Measurements from ENCODE around the gene MEN1.
A peak's percentile ranks its signal among the peaks of the same experiment; 100 is the strongest.

Gene MEN1

DNA sequence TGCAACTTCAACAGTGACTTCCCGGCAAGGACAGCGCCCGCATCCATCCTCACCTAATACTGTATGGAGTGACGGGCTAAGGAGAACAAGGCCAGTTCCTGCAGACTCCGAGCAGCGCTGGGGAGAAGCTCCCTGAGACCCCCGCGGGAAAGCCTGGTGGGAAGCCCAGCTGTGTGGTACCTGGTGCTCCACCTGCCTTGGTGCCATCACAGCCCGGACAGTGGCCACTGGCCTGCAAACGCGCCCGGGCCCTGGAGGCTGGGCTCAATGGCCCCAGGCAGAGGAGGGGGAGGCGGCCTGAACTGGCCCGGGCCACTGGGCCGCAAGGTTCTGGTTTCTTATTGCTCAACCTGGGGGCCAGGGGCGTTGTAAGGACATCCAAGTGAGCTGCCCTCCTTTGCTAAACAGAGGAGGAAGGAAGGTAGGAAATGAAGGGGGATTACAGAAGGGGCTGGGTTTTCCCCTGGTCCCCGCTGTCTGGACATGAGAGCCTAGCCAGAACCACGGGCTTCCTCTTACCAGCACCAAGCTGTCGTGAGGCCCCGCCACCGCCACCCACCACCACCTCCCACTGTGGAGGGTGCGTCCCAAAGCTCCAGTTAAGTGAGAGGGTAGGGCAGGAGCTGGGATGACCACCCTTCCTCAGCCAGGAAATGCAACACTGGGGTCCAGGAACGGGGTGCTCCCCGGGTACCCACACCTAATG is 42.6 kb upstream of the MEN1 start:
- no peak for DNase-seq
- Histone ChIP-seq H3K36me3 (replicated peaks; ENCODE audit: insufficient read depth, low read length) (0 out of 2 replicates have a peak, but pooled peaks cover 5% of the 10 kb centered on the region), H3K9me2 (replicated peaks; ENCODE audit: insufficient read depth, low read length) (no peaks in the 10 kb centered on the region), H3K9ac (ENCODE audit: low read length) (peak overlapping the region; percentile 80), H3K4me2 (ENCODE audit: low read depth, low read length) (peak overlapping the region; percentile 83; the same call in 1 of the 2 replicates), H3K9me3 (replicated peaks; ENCODE audit: insufficient read depth, low read length) (no peaks in the 10 kb centered on the region), H2AFZ (ENCODE audit: low read length) (no peak overlapping the region), H3K4me3 (ENCODE audit: low read length) (no peak overlapping the region), H3K27me3 (replicated peaks; ENCODE audit: insufficient read depth, low read length) (no peaks in the 10 kb centered on the region), H4K20me1 (ENCODE audit: insufficient read depth, low read length) (no peaks in the 10 kb centered on the region), H3K79me2 (ENCODE audit: low read length) (peaks cover 4% of the 10 kb centered on the region), H3K27ac (ENCODE audit: low read length) (peak overlapping the region; percentile 97), H3F3A (ENCODE audit: insufficient read depth, low read length) (peaks cover 22% of the 10 kb centered on the region), H3K4me1 (ENCODE audit: low read length) (peaks cover 50% of the 10 kb centered on the region)
- TF ChIP-seq, protein P1, sequence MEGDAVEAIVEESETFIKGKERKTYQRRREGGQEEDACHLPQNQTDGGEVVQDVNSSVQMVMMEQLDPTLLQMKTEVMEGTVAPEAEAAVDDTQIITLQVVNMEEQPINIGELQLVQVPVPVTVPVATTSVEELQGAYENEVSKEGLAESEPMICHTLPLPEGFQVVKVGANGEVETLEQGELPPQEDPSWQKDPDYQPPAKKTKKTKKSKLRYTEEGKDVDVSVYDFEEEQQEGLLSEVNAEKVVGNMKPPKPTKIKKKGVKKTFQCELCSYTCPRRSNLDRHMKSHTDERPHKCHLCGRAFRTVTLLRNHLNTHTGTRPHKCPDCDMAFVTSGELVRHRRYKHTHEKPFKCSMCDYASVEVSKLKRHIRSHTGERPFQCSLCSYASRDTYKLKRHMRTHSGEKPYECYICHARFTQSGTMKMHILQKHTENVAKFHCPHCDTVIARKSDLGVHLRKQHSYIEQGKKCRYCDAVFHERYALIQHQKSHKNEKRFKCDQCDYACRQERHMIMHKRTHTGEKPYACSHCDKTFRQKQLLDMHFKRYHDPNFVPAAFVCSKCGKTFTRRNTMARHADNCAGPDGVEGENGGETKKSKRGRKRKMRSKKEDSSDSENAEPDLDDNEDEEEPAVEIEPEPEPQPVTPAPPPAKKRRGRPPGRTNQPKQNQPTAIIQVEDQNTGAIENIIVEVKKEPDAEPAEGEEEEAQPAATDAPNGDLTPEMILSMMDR (IDR thresholded peaks at IDR 0.05; ENCODE audit: low read length), result no peak
- no peak for TF ChIP-seq EZH2 (optimal IDR thresholded peaks at IDR 0.05; ENCODE audit: low read depth, low read length)
- no peak for TF ChIP-seq EZH2phosphoT487 (IDR thresholded peaks at IDR 0.05; ENCODE audit: low read length)

DNA sequence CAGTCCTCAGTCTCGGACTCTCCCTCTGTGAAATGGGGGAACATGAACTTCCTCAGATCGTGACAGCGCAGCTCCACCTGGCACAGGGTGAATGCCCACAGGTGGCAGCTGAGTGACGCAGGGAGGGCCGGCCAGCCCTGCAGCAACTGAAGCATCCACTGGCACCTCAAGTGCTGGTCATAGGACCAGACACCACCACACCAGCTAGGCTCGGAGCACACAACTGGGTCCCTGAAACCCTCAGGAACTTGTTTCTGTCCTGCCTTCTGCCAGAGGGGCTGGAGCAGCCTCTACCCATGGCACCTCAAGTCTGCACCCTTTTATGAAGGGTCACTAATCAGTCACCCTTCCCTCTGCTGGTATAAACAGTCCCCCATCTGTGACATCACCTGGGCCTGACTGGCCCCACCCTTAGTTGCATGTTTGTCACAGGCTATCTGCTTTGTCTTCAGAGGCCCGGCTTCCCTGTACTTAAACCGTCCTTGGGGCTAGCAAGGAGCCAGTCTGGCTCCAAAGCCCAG is 41.5 kb upstream of the MEN1 start:
- Histone ChIP-seq H3K9me2 (replicated peaks; ENCODE audit: insufficient read depth, low read length) (no peaks in the 10 kb centered on the region), H3K27ac (ENCODE audit: low read length) (peak overlapping the region; percentile 97), H3K9ac (ENCODE audit: low read length) (peak overlapping the region; percentile 80), H3K4me1 (ENCODE audit: low read length) (peaks cover 55% of the 10 kb centered on the region), H3K27me3 (replicated peaks; ENCODE audit: insufficient read depth, low read length) (no peaks in the 10 kb centered on the region), H2AFZ (ENCODE audit: low read length) (no peak overlapping the region), H3K9me3 (replicated peaks; ENCODE audit: insufficient read depth, low read length) (no peaks in the 10 kb centered on the region), H3K36me3 (replicated peaks; ENCODE audit: insufficient read depth, low read length) (0 out of 2 replicates have a peak, but pooled peaks cover 5% of the 10 kb centered on the region), H4K20me1 (ENCODE audit: insufficient read depth, low read length) (no peaks in the 10 kb centered on the region), H3F3A (ENCODE audit: insufficient read depth, low read length) (peaks cover 22% of the 10 kb centered on the region), H3K79me2 (ENCODE audit: low read length) (no peaks in the 10 kb centered on the region), H3K4me2 (ENCODE audit: low read depth, low read length) (peak overlapping the region; percentile 83), H3K4me3 (ENCODE audit: low read length) (peak overlapping the region; percentile 43; the same call in 1 of the 2 replicates)
- peak; percentile 83 for DNase-seq
- no peak for TF ChIP-seq EZH2 (optimal IDR thresholded peaks at IDR 0.05; ENCODE audit: low read depth, low read length)
- TF ChIP-seq, protein P1 (IDR thresholded peaks at IDR 0.05; ENCODE audit: low read length), result no peak

DNA sequence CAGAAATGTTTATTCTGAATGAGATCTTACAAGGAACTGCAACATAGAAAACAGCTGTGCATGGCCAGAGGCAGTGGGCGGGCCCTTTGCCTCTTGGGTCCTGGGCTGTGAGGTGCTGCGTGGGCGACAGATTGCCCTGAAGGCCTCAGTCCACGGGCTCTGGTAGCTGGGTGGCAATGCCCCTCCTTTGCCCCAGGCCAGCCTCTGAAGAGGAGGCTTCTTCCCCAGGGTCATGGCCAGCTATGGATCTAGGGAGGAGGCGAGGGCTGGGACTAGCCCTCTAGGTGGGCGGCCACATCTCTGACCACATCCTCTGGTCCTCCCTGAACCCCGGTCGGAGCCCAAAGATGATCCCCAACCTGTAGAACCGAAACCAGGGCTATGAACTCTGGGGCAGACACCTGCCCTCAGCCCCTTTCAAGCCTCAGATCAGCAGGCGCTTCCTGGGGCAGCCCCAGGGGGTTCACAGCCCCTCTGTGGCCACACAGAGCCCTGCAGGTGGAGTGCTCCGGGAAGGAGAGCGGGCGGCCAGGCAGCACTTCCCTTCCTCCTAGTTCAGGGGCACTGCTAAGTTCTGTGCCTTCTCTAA is 40.7 kb upstream of the MEN1 start:
- Histone ChIP-seq H3K9ac (ENCODE audit: low read length) (peak overlapping the region; percentile 80), H3K4me3 (ENCODE audit: low read length) (peak overlapping the region; percentile 43), H3F3A (ENCODE audit: insufficient read depth, low read length) (peaks cover 22% of the 10 kb centered on the region), H3K9me3 (replicated peaks; ENCODE audit: insufficient read depth, low read length) (no peaks in the 10 kb centered on the region), H3K4me1 (ENCODE audit: low read length) (peaks cover 55% of the 10 kb centered on the region), H3K4me2 (ENCODE audit: low read depth, low read length) (peak overlapping the region; percentile 83), H3K36me3 (replicated peaks; ENCODE audit: insufficient read depth, low read length) (0 out of 2 replicates have a peak, but pooled peaks cover 5% of the 10 kb centered on the region), H3K27ac (ENCODE audit: low read length) (peak overlapping the region; percentile 97), H3K79me2 (ENCODE audit: low read length) (no peaks in the 10 kb centered on the region), H4K20me1 (ENCODE audit: insufficient read depth, low read length) (no peaks in the 10 kb centered on the region), H3K27me3 (replicated peaks; ENCODE audit: insufficient read depth, low read length) (no peaks in the 10 kb centered on the region), H3K9me2 (replicated peaks; ENCODE audit: insufficient read depth, low read length) (no peaks in the 10 kb centered on the region), H2AFZ (ENCODE audit: low read length) (peak overlapping the region; percentile 51; the same call in 1 of the 2 replicates)
- no peak for TF ChIP-seq EZH2phosphoT487 (IDR thresholded peaks at IDR 0.05; ENCODE audit: low read length)
- TF ChIP-seq, protein P1 (IDR thresholded peaks at IDR 0.05; ENCODE audit: low read length), result peak; percentile 46
- DNase-seq, result peak; percentile 95
